HL-60 (cell line): ENCODE measurements around the gene RBFOX1.

ENCODE experiments used
- CTCF ChIP-seq: IDR thresholded peaks from one replicate; pipeline ENCODE4 v1.5.1; 2011; ENCODE audit warnings: low read length, control low read depth, inconsistent platforms; ENCODE audit not compliant: insufficient read depth
- POLR2AphosphoS5 ChIP-seq: IDR thresholded peaks from 2 replicates; pipeline ENCODE4 v1.6.1; 2012; ENCODE audit warnings: low read depth

GRCh38 chr16:7602291-7602950, 269.8 kb downstream of the RBFOX1 start:
- TF ChIP-seq POLR2AphosphoS5 (no peak), CTCF (no peak)
